ENCODE results near the gene S1PR1. TPM values are rescaled to one million over a fixed set of nuclear protein-coding genes. Genes with fewer than 3 reads are reported as not detected.

Gene S1PR1
- total and polyA plus RNA-seq, 2 donors (not counting 3 experiments of a cell fraction or from before 2014, with no cell fraction given): 137 to 387 TPM

GRCh38 chr1:101239095-101240040 is 2.5 kb downstream of the S1PR1 start:
- peaks cover 61% of the 10 kb centered on the region for H3K79me2 ChIP-seq (ENCODE audit: control insufficient read depth, insufficient read depth, low read length)
- no peaks in the 10 kb centered on the region for H3K9me3 ChIP-seq (replicated peaks; ENCODE audit: control insufficient read depth, insufficient read depth, low read length)
- no peaks in the 10 kb centered on the region for H3K9me1 ChIP-seq (replicated peaks; ENCODE audit: control insufficient read depth, extremely low read depth, insufficient read depth, low read length)
- peaks cover 16 to 19% of the 10 kb centered on the region in 2 experiments for H3K36me3 ChIP-seq (ENCODE audit: control insufficient read depth in 2 of 2, extremely low read depth in 1 of 2, insufficient read depth in 2 of 2, low read length in 2 of 2)
- ChIA-PET POLR2A (interaction anchor here (0.7 to 2.8 kb wide), 10 partner anchors 12 to 384 kb away, joined by 3 to 26 read pairs (median 6); partner anchors contain the start of gene SLC30A7), CTCF (interaction anchor here (0.8 to 12.2 kb wide), 35 partner anchors 8 to 345 kb away, joined by 3 to 368 read pairs (median 5); partner anchors contain the start of genes DPH5 and EXTL2)
- H2AFZ ChIP-seq (ENCODE audit: low read depth, low read length): no peak overlapping the region
- no peaks in the 10 kb centered on the region for H4K20me1 ChIP-seq (replicated peaks; ENCODE audit: control insufficient read depth, extremely low read depth, insufficient read depth, low read length)
- peak overlapping the region; percentile 99 for H3K27ac ChIP-seq (ENCODE audit: insufficient read depth, low read depth, low read length)
- peak overlapping the region; percentile 21 to 100 (median 88) for H3K4me3 ChIP-seq (replicated peaks in 1 of 3; ENCODE audit: insufficient read depth in 1 of 3, low read depth in 1 of 3, low read length in 3 of 3)
- FAIRE-seq: no peak
- TF ChIP-seq CTCF (IDR thresholded peaks at IDR 0.05; ENCODE audit: extremely low read depth in 1 of 2, insufficient read depth in 1 of 2, low read depth in 1 of 2, low read length in 2 of 2): peak in 1 of 2 donors; percentile 1
- TF ChIP-seq MAX (IDR thresholded peaks at IDR 0.05; ENCODE audit: insufficient read depth, insufficient read length): no peak
- TF ChIP-seq POLR2A (IDR thresholded peaks at IDR 0.05; ENCODE audit: low read depth, low read length): no peak
- no peak for TF ChIP-seq MYC (IDR thresholded peaks at IDR 0.05; ENCODE audit: low read depth, low read length)
- TF ChIP-seq POLR2AphosphoS5 (IDR thresholded peaks at IDR 0.05; ENCODE audit: insufficient read depth, low read depth, low read length): peak; percentile 34
- intact Hi-C loops (cut with micrococcal nuclease): loop anchor here (2.0 kb wide), 1 partner anchor 199 kb away; no protein-coding TSS in a partner anchor
- peak; percentile 68 for DNase-seq (ENCODE audit: low read depth, low spot score)
- peaks cover 60% of the 10 kb centered on the region for H3K4me1 ChIP-seq (ENCODE audit: control insufficient read depth, extremely low read depth, insufficient read depth, low read length)
- dilution Hi-C loops (cut with MboI; ENCODE audit: extremely low pct_ligation_motif_present, low sequenced_read_pairs): no loop called here
- BruUV-seq (replicated peaks): TSS peak; percentile 13
- H3K27me3 ChIP-seq (ENCODE audit: control insufficient read depth in 2 of 2, insufficient read depth in 2 of 2, low read length in 2 of 2): no peaks in the 10 kb centered on the region
- H3K9ac ChIP-seq (replicated peaks; ENCODE audit: extremely low read depth, insufficient read depth, low read length): peak overlapping the region; percentile 100
- H3K4me2 ChIP-seq (ENCODE audit: insufficient read depth, low read length): peak overlapping the region; percentile 90

All from endothelial cell of umbilical vein (primary cell).